ENCODE results near the gene DAP.

Gene DAP

GRCh38 chr5:10671041-10672008 is 89.7 kb downstream of the DAP start:
- Mint-ChIP-seq H3K9me3 (no peaks in the 10 kb centered on the region), H3K4me1 (peaks cover 6% of the 10 kb centered on the region), H3K36me3 (ENCODE audit: low read depth) (peaks cover 1% of the 10 kb centered on the region), H3K4me3 (no peak overlapping the region), H3K27me3 (ENCODE audit: low read depth) (peaks cover 7% of the 10 kb centered on the region), H3K27ac (no peak overlapping the region)
- TF ChIP-seq, protein P1, sequence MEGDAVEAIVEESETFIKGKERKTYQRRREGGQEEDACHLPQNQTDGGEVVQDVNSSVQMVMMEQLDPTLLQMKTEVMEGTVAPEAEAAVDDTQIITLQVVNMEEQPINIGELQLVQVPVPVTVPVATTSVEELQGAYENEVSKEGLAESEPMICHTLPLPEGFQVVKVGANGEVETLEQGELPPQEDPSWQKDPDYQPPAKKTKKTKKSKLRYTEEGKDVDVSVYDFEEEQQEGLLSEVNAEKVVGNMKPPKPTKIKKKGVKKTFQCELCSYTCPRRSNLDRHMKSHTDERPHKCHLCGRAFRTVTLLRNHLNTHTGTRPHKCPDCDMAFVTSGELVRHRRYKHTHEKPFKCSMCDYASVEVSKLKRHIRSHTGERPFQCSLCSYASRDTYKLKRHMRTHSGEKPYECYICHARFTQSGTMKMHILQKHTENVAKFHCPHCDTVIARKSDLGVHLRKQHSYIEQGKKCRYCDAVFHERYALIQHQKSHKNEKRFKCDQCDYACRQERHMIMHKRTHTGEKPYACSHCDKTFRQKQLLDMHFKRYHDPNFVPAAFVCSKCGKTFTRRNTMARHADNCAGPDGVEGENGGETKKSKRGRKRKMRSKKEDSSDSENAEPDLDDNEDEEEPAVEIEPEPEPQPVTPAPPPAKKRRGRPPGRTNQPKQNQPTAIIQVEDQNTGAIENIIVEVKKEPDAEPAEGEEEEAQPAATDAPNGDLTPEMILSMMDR (IDR thresholded peaks at IDR 0.05; ENCODE audit: unreplicated experiment in 3 of 3) = no peak

DNA sequence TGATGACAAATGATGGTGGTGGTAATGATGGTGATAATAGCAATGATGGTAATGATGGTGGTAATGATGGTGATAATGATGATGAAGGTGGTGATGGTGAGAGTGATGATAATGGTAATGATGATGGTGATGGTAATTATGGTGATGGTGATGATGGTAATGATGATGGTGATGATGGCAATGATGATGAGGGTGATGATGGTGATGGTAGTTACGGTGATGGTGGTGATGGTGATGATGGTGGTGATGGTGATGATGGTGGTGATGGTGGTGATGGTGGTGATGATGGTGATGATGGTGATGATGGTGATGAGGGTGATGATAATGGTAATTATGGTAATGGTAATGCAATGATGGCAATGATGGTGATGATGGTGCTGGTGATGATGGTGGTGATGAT is 91.1 kb downstream of the DAP start:
- no peaks in the 10 kb centered on the region for H3K36me3 Mint-ChIP-seq (ENCODE audit: low read depth)
- H3K27me3 Mint-ChIP-seq (ENCODE audit: low read depth) = peaks cover 5% of the 10 kb centered on the region
- no peak overlapping the region for H3K27ac Mint-ChIP-seq
- no peak overlapping the region for H3K4me3 Mint-ChIP-seq
- TF ChIP-seq, protein P1 (IDR thresholded peaks at IDR 0.05; ENCODE audit: unreplicated experiment in 3 of 3) = no peak
- peaks cover 11% of the 10 kb centered on the region for H3K4me1 Mint-ChIP-seq
- no peaks in the 10 kb centered on the region for H3K9me3 Mint-ChIP-seq

GRCh38 chr5:10668697-10669096 is 92.3 kb downstream of the DAP start:
- H3K27ac Mint-ChIP-seq = no peak overlapping the region
- peaks cover 23% of the 10 kb centered on the region for H3K4me1 Mint-ChIP-seq
- no peak overlapping the region for H3K4me3 Mint-ChIP-seq
- TF ChIP-seq, protein P1 (IDR thresholded peaks at IDR 0.05; ENCODE audit: unreplicated experiment in 3 of 3) = no peak
- no peaks in the 10 kb centered on the region for H3K36me3 Mint-ChIP-seq (ENCODE audit: low read depth)
- H3K27me3 Mint-ChIP-seq (ENCODE audit: low read depth) = peaks cover 13% of the 10 kb centered on the region
- H3K9me3 Mint-ChIP-seq = no peaks in the 10 kb centered on the region

DNA sequence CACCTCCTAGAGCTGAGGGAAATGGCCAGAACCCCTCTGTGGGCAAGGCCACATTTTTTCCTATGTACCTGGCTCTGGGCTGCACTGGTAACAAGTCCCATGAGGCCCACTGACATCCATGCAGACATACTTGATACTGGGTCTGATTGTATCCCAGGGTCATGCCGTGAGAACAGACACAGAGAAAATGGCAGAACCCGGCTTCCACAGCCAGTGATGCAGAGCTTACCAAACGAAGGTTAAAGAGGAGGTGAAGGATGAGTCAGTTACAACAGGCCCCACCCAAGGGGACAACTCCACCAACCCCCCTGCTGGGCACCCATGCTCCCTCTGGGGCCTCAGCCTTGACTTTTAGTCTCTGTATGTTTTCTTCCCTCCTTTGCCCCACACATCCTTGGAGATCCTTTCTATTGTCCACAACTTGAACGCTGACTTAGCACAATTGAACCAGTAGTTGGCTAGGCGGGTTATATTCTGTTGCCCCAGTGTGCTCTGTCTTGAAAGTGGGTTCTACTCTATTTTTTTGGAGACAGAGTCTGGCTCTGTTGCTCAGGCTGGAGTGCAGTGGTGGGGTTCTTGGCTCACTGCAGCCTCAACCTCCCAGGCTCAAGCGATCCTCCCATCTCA is 93.5 kb downstream of the DAP start:
- Mint-ChIP-seq H3K4me3 (no peak overlapping the region), H3K9me3 (no peaks in the 10 kb centered on the region), H3K27me3 (ENCODE audit: low read depth) (peaks cover 16% of the 10 kb centered on the region), H3K27ac (no peak overlapping the region), H3K36me3 (ENCODE audit: low read depth) (no peaks in the 10 kb centered on the region), H3K4me1 (peaks cover 29% of the 10 kb centered on the region)
- TF ChIP-seq, protein P1 (IDR thresholded peaks at IDR 0.05; ENCODE audit: unreplicated experiment in 3 of 3) = no peak

- no peaks in the 10 kb centered on the region for H3K9me3 Mint-ChIP-seq
- TF ChIP-seq, protein P1 (IDR thresholded peaks at IDR 0.05; ENCODE audit: unreplicated experiment in 3 of 3) = no peak
- H3K4me3 Mint-ChIP-seq = no peak overlapping the region
- peaks cover 29% of the 10 kb centered on the region for H3K4me1 Mint-ChIP-seq
- no peaks in the 10 kb centered on the region for H3K36me3 Mint-ChIP-seq (ENCODE audit: low read depth)
- H3K27me3 Mint-ChIP-seq (ENCODE audit: low read depth) = peaks cover 20% of the 10 kb centered on the region
- no peak overlapping the region for H3K27ac Mint-ChIP-seq
These were observed 94.3 kb downstream of the DAP start for GRCh38 chr5:10666531-10667299.
